Panc1 (cell line): ENCODE data around the gene FAM210B.

Experiments used
- CTCF ChIP-seq: fragments of 450-650 bp; IDR thresholded peaks from 2 replicates; pipeline ENCODE4 v1.5.1; 2017; ENCODE audit warnings: mild to moderate bottlenecking
- POLR2AphosphoS5 ChIP-seq: IDR thresholded peaks from 2 replicates; pipeline ENCODE4 v1.6.1; 2012; ENCODE audit warnings: mild to moderate bottlenecking, low read depth, low read length, moderate library complexity

DNA sequence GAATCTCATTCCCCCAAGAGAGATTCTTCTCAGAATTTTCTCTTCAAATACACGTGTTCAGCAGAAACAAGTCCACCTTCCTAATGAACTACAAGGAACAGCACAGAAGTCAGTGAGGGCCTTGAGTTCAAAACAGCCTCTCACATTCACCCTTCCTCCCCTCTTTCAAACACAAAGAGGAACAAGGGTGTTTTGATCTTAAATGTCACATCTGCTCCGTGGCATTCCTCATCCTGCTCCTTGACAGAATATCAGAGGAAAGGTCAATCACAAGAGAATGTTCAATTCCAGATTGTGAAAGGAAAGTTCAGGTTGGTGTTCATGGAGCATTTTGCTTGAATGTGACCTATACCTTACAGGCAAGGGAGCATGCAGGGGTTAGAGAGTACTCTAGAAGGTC, 35.6 kb upstream of the FAM210B start:
- TF ChIP-seq CTCF = no peak
- TF ChIP-seq POLR2AphosphoS5 = no peak
